Measurements from ENCODE around the gene MR1.

DNA sequence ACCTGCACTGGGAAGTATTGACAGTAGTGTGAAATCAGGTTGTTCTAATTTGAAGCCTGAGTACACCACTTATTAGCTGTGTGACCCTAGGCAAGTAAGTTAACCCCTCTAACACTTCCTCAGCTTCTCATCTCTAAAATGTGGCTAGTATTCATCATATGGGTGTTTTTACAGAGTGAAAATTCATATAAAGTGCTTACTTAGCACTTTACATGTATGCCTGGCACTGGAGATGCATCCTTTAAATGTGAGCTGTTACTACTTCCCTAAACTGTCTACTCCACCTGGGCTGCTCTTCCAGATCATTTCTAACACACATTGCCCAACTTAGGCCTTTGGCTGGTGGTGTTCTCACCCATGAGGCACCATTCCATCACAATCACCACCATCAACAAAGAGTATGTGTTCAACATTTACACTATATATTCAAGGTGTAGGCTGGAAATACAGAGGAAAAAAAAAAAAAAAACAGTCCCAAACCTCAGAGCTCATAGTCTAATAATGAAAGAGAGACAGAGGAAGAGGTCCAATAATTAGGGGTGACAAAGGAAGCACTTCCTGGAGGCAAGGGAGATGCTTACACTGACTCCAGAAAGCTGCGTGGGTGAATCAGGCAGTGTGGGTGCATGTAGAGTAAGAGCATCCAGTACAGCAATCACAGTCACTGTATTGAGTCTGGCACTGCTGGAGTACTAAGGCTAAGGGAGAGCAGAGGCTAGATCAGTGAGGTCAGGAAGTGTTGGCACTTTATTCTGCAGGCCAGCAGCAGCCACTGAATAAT, 14.7 kb upstream of the MR1 start:
- TF ChIP-seq, protein P1, sequence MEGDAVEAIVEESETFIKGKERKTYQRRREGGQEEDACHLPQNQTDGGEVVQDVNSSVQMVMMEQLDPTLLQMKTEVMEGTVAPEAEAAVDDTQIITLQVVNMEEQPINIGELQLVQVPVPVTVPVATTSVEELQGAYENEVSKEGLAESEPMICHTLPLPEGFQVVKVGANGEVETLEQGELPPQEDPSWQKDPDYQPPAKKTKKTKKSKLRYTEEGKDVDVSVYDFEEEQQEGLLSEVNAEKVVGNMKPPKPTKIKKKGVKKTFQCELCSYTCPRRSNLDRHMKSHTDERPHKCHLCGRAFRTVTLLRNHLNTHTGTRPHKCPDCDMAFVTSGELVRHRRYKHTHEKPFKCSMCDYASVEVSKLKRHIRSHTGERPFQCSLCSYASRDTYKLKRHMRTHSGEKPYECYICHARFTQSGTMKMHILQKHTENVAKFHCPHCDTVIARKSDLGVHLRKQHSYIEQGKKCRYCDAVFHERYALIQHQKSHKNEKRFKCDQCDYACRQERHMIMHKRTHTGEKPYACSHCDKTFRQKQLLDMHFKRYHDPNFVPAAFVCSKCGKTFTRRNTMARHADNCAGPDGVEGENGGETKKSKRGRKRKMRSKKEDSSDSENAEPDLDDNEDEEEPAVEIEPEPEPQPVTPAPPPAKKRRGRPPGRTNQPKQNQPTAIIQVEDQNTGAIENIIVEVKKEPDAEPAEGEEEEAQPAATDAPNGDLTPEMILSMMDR (conservative IDR thresholded peaks at IDR 0.05 in 1 of 2, IDR thresholded peaks at IDR 0.05 in 1 of 2; ENCODE audit: low read depth in 1 of 2, low read length in 2 of 2): no peak
- TF ChIP-seq EZH2 (IDR thresholded peaks at IDR 0.05; ENCODE audit: low read length, missing control alignments): no peak
